Right lobe of liver (tissue), 4 donors: ENCODE results near the gene ARID3B.

Experiments used
- CTCF ChIP-seq, 4 donors: fragments of 200-600 bp in 3 of 4; fragments of 450-650 bp in 1 of 4; IDR thresholded peaks; one replicate each; pipeline versions ENCODE4 v1.5.1 to v1.8.0; 2016 to 2022; ENCODE audit warnings: antibody characterized with exemption in 4 of 4, mild to moderate bottlenecking in 2 of 4
- POLR2A ChIP-seq: fragments of 450-650 bp; IDR thresholded peaks from one replicate; pipeline ENCODE4 v1.6.1; 2017; ENCODE audit warnings: antibody characterized with exemption, mild to moderate bottlenecking
- donor health status: DM: no; HTN: no; CAD: no.
- donor health status: DM: no; HTN: no; CAD: no.
- donor health status: DM: no; HTN: yes; CAD: no.

- TF ChIP-seq CTCF (IDR thresholded peaks at IDR 0.05) (no peak), POLR2A (no peak)
Measured at GRCh38 chr15:74631087-74631385, 90.0 kb downstream of the ARID3B start.
